ENCODE data around the gene RALGPS1.

- TF ChIP-seq EZH2 (IDR thresholded peaks at IDR 0.05; ENCODE audit: borderline replicate concordance) (no peak), EZH2phosphoT487 (IDR thresholded peaks at IDR 0.05; ENCODE audit: low read depth, severe bottlenecking, unreplicated experiment) (no peak)
Measured at GRCh38 chr9:127214421-127215267, 300.1 kb downstream of the RALGPS1 start.
